Stimulated activated naive B cell treated with anti-CD40 and anti-IgM and Interleukin-4, amounts not matched to agents 10 μg/mL and 1 μg/mL and 100 μg/mL, for 72 hours (primary cell): ENCODE data around the gene TNFRSF6B.

Source experiments
- ATAC-seq, 2 donors: fragments of 150-1000 bp; cut with Tn5 transposase; replicated peaks; 2 replicates each; pipeline ENCODE4 v1.10.0; 2021; ENCODE audit warnings: moderate library complexity in 1 of 2
- DNase-seq: peaks from one replicate; pipeline ENCODE4 v3.0.0; 2021
- H3K27ac Mint-ChIP-seq: one replicate; pipeline ENCODE4 v1.8.0; 2022; ENCODE audit warnings: mild to moderate bottlenecking, mixed read lengths
- H3K27me3 Mint-ChIP-seq, 2 donors: one replicate each; pipeline ENCODE4 v1.8.0; 2022; ENCODE audit warnings: mixed read lengths in 2 of 2
- H3K36me3 Mint-ChIP-seq, 2 donors: one replicate each; pipeline ENCODE4 v1.8.0; 2022; ENCODE audit warnings: mixed read lengths in 2 of 2, mild to moderate bottlenecking in 1 of 2
- H3K4me1 Mint-ChIP-seq, 2 donors: one replicate each; pipeline ENCODE4 v1.8.0; 2022; ENCODE audit warnings: mixed read lengths in 2 of 2, mild to moderate bottlenecking in 1 of 2
- H3K4me3 Mint-ChIP-seq, 2 donors: one replicate each; pipeline ENCODE4 v1.8.0; 2022; ENCODE audit warnings: mild to moderate bottlenecking in 2 of 2, mixed read lengths in 2 of 2, moderate library complexity in 1 of 2
- H3K9me3 Mint-ChIP-seq, 2 donors: one replicate each; pipeline ENCODE4 v1.8.0; 2022; ENCODE audit warnings: mixed read lengths in 2 of 2, mild to moderate bottlenecking in 1 of 2

The TNFRSF6B gene

DNA sequence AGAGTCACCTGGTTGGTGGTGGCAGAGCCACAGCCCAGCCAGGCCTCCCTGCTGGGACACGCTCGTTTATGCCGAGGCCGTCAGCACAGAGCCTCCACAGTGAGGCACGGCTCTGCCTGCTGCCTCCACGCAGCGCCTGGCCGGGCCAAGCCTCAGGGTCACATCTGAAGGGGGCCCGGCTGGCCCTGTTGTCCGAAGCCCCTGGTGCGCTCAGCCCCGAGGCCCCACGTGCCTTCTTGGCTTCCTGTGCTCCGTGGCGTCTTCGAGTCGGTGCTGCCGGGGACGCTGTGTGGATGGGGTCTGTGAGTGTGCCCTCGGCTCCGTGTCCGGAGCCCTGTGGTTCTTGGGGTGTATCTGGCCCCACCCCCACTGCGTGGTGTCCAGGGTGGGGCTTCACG is 10.4 kb upstream of the TNFRSF6B start:
- Mint-ChIP-seq H3K4me1 (peaks cover 3 to 17% of the 10 kb centered on the region in 2 donors), H3K27ac (no peak overlapping the region), H3K36me3 (peaks cover 11 to 13% of the 10 kb centered on the region in 2 donors), H3K4me3 (no peak overlapping the region), H3K27me3 (no peaks in the 10 kb centered on the region), H3K9me3 (no peaks in the 10 kb centered on the region)
- ATAC-seq (no peak), DNase-seq (no peak)

GRCh38 chr20:63686492-63687321 is 9.7 kb upstream of the TNFRSF6B start:
- H3K4me3 Mint-ChIP-seq, result peak overlapping the region in 1 of 2 donors; percentile 36
- no peaks in the 10 kb centered on the region for H3K9me3 Mint-ChIP-seq
- peaks cover 17% of the 10 kb centered on the region in 2 donors for H3K36me3 Mint-ChIP-seq
- ATAC-seq, result peak; percentile 64 to 71
- peaks cover 8 to 17% of the 10 kb centered on the region in 2 donors for H3K4me1 Mint-ChIP-seq
- no peaks in the 10 kb centered on the region for H3K27me3 Mint-ChIP-seq
- DNase-seq, result no peak
- H3K27ac Mint-ChIP-seq, result peak overlapping the region; percentile 65

DNA sequence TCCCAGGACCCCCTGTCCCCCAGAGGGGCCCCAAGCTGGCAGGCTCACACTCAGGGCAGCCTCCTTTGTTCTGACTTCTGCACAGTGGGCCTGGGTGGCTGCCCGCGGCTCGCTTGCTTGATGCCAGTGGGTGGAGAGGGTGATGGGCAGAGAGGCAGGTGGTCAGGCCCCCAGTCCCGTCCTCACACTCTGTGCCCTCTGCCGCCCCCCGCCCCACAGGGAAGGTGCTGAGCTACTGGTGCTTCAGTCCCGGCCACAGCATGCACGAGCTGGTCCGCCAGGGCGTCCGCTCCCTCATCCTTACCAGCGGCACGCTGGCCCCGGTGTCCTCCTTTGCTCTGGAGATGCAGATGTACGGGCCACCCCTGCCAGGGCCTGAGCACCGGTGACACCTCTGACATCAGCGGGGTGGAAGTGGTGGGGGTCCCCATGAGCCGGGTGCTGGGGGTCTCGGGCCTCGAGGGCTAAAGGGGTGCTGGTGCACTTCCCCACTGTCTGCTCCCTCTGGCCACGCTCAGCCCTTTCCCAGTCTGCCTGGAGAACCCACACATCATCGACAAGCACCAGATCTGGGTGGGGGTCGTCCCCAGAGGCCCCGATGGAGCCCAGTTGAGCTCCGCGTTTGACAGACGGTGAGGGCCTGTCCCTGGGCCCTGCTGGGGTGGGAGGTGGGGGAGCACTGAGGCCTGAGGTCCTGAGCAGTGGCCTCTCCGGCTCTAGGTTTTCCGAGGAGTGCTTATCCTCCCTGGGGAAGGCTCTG is 8.9 kb upstream of the TNFRSF6B start:
- no peak overlapping the region for H3K4me3 Mint-ChIP-seq
- H3K4me1 Mint-ChIP-seq, result peaks cover 10 to 17% of the 10 kb centered on the region in 2 donors
- DNase-seq (no peak), ATAC-seq (no peak)
- peaks cover 15 to 20% of the 10 kb centered on the region in 2 donors for H3K36me3 Mint-ChIP-seq
- no peak overlapping the region for H3K27ac Mint-ChIP-seq
- H3K9me3 Mint-ChIP-seq, result no peaks in the 10 kb centered on the region
- H3K27me3 Mint-ChIP-seq, result no peaks in the 10 kb centered on the region

DNA sequence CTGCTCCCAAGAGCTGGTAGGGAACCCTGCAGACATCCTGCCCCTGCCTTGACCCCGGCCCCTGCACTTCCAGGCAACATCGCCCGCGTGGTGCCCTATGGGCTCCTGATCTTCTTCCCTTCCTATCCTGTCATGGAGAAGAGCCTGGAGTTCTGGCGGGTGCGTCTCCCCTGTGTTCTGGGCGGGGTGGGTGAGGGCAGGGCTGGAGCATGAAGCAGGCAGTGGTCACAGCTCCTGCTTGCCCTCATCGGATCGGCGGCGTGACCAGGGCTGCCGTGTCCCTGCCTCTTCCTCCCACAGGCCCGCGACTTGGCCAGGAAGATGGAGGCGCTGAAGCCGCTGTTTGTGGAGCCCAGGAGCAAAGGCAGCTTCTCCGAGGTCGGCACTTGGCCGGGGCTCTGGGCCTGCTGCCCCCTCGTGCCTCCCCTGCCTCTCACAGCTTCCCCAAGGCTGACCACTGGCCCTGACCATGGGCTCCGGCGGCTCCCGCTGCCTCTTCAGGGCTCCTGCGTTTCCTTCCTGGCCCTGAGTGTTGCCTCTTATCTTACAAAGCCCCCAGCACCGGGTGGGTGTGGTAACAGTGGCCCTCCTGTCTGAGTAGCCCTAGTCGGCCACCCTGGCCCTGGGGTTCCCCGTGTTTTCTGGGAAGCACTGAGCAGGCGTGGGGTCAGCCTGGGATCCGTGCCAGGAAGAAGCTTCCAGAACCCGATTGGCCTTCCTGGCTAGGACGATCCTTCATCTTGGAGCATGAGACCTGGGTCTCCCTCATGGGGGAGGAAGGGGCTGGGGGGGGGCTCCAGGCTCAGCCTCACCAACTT is 8.0 kb upstream of the TNFRSF6B start:
- Mint-ChIP-seq H3K27ac (no peak overlapping the region), H3K9me3 (no peaks in the 10 kb centered on the region), H3K4me1 (peaks cover 10 to 17% of the 10 kb centered on the region in 2 donors), H3K36me3 (peaks cover 15 to 22% of the 10 kb centered on the region in 2 donors), H3K4me3 (no peak overlapping the region), H3K27me3 (no peaks in the 10 kb centered on the region)
- no peak for DNase-seq
- no peak for ATAC-seq

DNA sequence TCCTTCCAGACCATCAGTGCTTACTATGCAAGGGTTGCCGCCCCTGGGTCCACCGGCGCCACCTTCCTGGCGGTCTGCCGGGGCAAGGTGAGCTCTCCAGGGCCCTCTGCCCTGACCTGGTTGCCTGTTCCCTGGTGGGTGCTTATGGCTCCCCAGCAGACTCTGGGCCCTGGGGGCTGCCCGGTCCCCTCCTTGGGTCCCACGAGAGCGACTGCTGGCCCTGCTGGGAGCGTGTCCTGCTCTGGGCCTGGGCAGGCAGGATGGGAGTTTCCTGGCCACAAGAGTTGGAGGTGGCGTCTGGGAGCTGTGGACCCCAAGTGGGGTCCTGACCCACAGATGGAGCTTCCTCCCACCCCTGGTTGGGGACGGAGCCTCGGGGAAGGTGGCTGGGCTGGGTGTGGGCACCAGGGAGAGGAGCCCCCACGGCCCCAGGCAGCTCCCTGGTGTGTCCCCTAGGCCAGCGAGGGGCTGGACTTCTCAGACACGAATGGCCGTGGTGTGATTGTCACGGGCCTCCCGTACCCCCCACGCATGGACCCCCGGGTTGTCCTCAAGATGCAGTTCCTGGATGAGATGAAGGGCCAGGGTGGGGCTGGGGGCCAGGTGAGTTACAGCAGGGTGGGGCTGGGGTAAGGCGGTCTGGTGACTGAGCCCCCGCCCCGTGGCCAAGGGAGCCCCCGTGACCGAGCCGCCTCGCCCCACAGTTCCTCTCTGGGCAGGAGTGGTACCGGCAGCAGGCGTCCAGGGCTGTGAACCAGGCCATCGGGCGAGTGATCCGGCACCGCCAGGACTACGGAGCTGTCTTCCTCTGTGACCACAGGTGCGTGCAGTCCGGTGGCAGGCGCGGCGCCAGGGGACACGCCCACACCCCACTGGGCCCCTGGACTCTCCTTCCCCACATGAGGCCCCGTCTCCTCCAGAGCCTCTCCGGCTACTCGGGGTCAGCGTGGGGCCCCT is 7.1 kb upstream of the TNFRSF6B start:
- no peaks in the 10 kb centered on the region for H3K27me3 Mint-ChIP-seq
- H3K4me3 Mint-ChIP-seq, result no peak overlapping the region
- no peaks in the 10 kb centered on the region for H3K9me3 Mint-ChIP-seq
- H3K4me1 Mint-ChIP-seq, result peaks cover 10 to 22% of the 10 kb centered on the region in 2 donors
- peaks cover 11 to 24% of the 10 kb centered on the region in 2 donors for H3K36me3 Mint-ChIP-seq
- no peak overlapping the region for H3K27ac Mint-ChIP-seq
- DNase-seq (no peak), ATAC-seq (no peak)

DNA sequence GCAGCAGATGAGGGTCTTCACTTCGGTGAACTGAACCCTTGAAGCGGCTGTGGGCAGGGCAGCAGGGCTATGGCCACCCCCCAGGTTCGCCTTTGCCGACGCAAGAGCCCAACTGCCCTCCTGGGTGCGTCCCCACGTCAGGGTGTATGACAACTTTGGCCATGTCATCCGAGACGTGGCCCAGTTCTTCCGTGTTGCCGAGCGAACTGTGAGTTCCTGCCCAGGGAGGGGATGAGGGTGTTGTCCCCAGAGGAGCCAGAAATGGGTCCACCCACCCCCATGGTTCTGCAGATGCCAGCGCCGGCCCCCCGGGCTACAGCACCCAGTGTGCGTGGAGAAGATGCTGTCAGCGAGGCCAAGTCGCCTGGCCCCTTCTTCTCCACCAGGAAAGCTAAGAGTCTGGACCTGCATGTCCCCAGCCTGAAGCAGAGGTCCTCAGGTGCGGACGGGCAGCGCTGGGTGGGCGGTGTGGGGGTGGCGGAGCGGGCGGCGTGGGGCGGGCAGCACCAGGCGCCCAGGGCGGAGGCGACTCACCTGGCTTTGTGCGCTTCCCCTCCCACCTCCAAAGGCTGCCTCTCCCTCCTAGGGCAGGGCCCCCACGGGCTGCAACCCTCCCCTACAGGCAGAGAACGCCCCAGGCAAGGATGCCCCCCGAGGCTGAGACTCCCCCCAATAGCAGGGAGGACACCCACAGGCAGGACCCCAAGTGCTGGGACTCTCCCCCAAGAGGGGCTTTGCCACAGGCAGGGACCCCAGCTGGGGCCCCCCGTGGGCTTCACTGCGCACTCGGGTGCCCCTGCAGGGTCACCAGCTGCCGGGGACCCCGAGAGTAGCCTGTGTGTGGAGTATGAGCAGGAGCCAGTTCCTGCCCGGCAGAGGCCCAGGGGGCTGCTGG is 6.2 kb upstream of the TNFRSF6B start:
- Mint-ChIP-seq H3K27ac (no peak overlapping the region), H3K27me3 (no peaks in the 10 kb centered on the region), H3K4me3 (no peak overlapping the region), H3K4me1 (peaks cover 10 to 22% of the 10 kb centered on the region in 2 donors), H3K36me3 (peaks cover 11 to 24% of the 10 kb centered on the region in 2 donors), H3K9me3 (no peaks in the 10 kb centered on the region)
- ATAC-seq (no peak), DNase-seq (no peak)

GRCh38 chr20:63690898-63691710 is 5.3 kb upstream of the TNFRSF6B start:
- Mint-ChIP-seq H3K4me3 (peak overlapping the region in 1 of 2 donors; percentile 5), H3K9me3 (no peaks in the 10 kb centered on the region), H3K27me3 (no peaks in the 10 kb centered on the region), H3K27ac (peak overlapping the region; percentile 87), H3K36me3 (peaks cover 11 to 26% of the 10 kb centered on the region in 2 donors), H3K4me1 (peaks cover 11 to 25% of the 10 kb centered on the region in 2 donors)
- DNase-seq, result no peak
- ATAC-seq, result peak in 1 of 2 donors; percentile 22

DNA sequence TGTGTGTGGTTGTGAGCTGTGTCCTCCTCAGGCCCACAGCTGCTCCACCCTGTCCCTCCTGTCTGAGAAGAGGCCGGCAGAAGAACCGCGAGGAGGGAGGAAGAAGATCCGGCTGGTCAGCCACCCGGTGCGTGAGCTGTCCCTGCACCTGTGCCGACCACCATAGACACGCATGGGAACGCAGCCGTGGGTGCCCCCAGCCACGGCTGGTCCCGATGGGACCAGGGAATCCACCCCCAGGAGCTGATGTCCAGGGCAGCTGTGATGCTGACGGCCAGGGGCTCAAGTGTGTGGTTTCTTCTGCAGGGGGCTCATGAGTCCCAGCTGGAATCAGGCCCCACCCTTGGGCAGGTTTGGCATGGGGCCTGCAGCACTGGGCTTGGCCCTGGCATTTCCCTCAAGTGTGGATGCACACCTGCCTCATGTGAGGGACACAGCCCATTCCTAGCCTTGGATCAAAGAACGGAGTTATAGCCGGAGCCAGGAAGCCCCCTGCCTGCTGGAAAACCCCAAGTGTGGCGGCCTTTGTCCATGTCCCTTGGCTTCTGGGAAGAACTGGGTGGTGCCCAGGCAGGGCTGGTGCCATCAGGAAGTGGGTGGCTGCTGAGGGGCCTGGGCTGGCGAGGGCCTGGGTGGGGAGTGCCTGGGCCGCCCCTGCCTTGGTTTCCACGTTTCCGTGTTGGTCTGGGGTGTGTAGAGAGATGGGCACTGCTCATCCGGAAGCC is 4.6 kb upstream of the TNFRSF6B start:
- DNase-seq (no peak), ATAC-seq (no peak)
- peak overlapping the region; percentile 87 for H3K27ac Mint-ChIP-seq
- H3K4me1 Mint-ChIP-seq, result peaks cover 13 to 29% of the 10 kb centered on the region in 2 donors
- no peak overlapping the region for H3K4me3 Mint-ChIP-seq
- H3K36me3 Mint-ChIP-seq, result peaks cover 11 to 28% of the 10 kb centered on the region in 2 donors
- H3K27me3 Mint-ChIP-seq, result no peaks in the 10 kb centered on the region
- no peaks in the 10 kb centered on the region for H3K9me3 Mint-ChIP-seq

DNA sequence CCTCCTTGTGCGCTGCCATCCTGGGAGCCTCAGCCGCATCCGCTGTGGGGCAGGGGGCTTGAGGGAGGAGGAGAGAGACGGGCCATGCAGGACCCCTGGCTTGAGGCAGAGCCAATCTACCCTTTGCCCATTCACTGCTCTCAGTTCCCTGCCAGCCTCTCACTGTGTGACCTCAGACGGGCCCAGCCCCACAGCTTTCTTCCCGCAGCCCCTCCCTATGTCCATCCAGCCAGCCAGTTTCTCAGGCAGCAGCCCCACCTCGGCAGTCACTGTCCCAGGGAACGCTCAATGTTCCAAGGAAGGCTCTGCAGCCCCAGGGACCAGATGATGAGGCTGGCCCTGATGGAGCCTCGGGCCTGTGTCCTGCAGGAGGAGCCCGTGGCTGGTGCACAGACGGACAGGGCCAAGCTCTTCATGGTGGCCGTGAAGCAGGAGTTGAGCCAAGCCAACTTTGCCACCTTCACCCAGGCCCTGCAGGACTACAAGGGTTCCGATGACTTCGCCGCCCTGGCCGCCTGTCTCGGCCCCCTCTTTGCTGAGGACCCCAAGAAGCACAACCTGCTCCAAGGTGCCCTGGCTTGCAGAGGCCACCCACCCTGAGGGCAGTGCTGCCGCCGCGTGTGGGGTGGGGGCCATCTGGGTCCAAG is 3.9 kb upstream of the TNFRSF6B start:
- H3K27me3 Mint-ChIP-seq, result no peaks in the 10 kb centered on the region
- peaks cover 15 to 29% of the 10 kb centered on the region in 2 donors for H3K4me1 Mint-ChIP-seq
- ATAC-seq (no peak), DNase-seq (no peak)
- no peaks in the 10 kb centered on the region for H3K9me3 Mint-ChIP-seq
- peak overlapping the region; percentile 72 for H3K27ac Mint-ChIP-seq
- no peak overlapping the region for H3K4me3 Mint-ChIP-seq
- H3K36me3 Mint-ChIP-seq, result peaks cover 14 to 32% of the 10 kb centered on the region in 2 donors

GRCh38 chr20:63693083-63693732 is 3.2 kb upstream of the TNFRSF6B start:
- Mint-ChIP-seq H3K4me1 (peaks cover 17 to 28% of the 10 kb centered on the region in 2 donors), H3K27ac (peak overlapping the region; percentile 25), H3K4me3 (no peak overlapping the region), H3K27me3 (no peaks in the 10 kb centered on the region), H3K36me3 (peaks cover 13 to 32% of the 10 kb centered on the region in 2 donors), H3K9me3 (no peaks in the 10 kb centered on the region)
- DNase-seq (no peak), ATAC-seq (no peak)
